OCI-LY3 (cell line): Measurements from ENCODE around the gene SPECC1.

ENCODE experiments used
- EZH2phosphoT487 ChIP-seq: fragments of 200-600 bp; shearing (Covaris generic); IDR thresholded peaks from 2 replicates; pipeline ENCODE4 v1.6.1; 2018; ENCODE audit warnings: antibody characterized with exemption, mixed run types, low read depth
- TF ChIP-seq, protein P1 (sequence below): fragments of 200-600, 300-600 bp; sonication (generic); IDR thresholded peaks from 2 replicates; pipeline ENCODE4 v1.5.1; 2014; ENCODE audit warnings: antibody characterized with exemption, low read length, low read depth

GRCh38 chr17:20035501-20035900 is 26.3 kb downstream of the SPECC1 start:
- TF ChIP-seq, protein P1, sequence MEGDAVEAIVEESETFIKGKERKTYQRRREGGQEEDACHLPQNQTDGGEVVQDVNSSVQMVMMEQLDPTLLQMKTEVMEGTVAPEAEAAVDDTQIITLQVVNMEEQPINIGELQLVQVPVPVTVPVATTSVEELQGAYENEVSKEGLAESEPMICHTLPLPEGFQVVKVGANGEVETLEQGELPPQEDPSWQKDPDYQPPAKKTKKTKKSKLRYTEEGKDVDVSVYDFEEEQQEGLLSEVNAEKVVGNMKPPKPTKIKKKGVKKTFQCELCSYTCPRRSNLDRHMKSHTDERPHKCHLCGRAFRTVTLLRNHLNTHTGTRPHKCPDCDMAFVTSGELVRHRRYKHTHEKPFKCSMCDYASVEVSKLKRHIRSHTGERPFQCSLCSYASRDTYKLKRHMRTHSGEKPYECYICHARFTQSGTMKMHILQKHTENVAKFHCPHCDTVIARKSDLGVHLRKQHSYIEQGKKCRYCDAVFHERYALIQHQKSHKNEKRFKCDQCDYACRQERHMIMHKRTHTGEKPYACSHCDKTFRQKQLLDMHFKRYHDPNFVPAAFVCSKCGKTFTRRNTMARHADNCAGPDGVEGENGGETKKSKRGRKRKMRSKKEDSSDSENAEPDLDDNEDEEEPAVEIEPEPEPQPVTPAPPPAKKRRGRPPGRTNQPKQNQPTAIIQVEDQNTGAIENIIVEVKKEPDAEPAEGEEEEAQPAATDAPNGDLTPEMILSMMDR: no peak
- no peak for TF ChIP-seq EZH2phosphoT487
